Raji (cell line): ENCODE data around the gene NEDD4L.

Experiments used
- POLR2A ChIP-seq: IDR thresholded peaks from 2 replicates; pipeline ENCODE4 v1.6.1; 2011; ENCODE audit warnings: low read depth, low read length, control low read depth; ENCODE audit not compliant: insufficient read depth

Gene NEDD4L

DNA sequence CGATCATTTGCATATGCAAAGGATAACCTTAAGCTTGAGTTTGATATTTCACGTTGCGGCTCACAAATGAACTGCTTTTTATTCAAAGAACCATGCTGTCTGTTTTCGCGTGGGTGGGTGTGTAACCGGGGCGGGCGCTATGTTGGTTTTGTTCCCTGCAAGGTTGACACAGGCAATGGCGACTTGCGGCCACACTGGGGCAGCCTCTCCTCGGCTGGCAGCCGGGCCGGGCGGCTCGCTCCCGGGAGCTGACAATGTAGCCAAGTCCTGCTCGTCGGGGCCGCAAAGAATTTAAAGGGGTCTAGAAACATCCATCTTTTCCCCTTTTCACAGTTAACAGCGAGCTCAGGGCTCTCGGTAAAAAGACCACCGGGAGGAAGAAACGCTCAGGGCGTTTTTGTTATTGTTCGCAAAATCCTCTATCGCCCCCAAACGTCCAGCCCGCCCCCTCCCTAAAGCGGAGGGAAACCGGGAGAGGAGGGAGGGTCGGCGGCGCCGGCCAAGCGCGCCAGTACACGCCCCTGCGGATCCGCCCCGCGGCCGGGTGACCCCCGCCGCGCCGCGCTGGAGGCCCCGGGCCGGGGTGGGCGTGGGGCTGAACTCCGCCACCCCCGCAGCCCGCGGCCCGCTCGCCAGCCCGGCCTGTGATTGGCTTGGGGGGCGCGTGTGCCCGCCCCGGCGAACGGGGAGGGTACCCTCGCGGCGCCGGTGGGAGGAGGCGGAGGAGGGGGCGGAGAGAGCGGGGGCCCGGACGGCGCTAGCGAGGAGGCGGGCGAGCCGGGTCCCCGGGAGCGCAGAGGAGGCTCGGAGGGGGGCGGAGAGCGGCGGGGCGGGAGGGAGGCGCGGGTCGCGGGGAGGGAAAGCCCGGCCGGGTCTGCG is at the start of gene NEDD4L:
TSS of gene NEDD4L (plus strand) at position 736 of the 879 bp plus-strand sequence. CDS start 435 bp downstream, outside the sequence.
- TF ChIP-seq POLR2A: no peak

DNA sequence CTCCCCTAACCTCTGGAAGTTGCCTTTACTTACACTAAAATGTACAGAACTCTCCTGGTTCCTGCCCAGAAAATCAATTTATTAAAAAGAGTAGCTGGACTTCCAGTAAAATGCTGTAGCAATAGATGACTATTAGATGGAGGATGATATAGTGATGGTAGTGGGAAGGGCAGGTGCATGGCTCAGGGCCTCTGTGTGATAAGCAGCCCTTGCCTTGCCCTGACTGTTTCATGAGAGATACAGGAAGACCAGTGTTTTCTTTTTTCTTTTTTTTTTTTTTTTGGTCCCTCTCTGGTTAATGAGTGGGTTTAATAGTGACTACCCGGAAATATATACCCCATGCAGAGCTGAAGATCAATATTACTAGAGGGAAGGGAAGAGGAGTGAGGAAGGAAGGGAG is 48.7 kb upstream of the NEDD4L start:
- no peak for TF ChIP-seq POLR2A

DNA sequence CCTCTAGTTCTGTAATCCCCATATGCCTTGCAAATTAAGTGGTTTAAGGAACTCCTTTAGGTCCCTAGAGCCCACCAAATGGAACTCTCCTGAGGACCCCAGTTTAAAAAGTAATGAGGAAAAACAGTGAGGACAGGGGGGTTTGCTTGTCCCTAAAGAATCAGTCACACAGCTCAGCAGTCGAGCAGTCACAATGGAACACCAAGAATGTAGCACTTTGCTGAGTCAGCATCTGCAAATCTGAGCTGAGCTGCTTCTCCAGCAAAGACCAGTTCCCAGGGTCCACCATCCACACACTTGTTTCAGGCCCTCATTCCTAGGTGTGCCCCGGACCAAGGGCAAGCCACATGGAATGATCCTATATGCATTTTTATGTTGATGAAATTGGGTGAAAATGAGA is 46.2 kb upstream of the NEDD4L start:
- no peak for TF ChIP-seq POLR2A

DNA sequence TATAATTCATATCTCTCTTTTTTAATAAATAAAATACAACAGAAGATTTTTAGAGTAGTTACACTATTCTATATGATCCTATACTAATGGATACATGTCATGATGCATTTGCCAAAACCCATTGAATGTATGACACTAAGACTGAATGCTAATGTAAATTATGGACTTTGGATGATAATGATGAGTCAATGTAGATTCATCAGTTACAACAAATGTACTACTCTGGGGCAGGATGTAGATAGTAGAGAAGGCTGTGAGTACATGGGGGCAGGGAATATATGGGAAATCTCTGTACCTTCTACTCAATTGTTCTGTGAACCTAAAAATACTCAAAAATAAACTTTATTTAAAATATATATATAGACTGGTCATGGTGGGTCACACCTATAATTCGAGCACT is 45.6 kb upstream of the NEDD4L start:
- no peak for TF ChIP-seq POLR2A

DNA sequence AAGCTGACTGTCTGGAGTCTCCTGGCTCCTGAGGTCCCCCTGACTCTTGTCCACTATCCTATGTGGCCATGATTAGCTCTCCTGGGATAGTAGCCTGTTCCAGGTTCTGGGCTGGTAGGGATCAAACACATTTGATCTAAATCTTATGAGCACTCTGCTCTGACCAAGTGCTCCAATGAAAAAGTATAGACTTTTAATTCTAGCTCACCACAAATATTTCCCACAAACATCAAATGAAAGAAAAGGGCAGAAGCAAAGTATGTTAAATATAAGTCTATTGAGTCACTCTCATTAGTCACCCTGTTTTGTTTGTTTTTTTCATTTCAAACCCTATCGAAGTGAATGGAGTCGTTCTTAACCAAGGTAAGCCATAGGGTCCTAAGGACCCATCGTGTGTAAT is 39.7 kb upstream of the NEDD4L start:
- TF ChIP-seq POLR2A: no peak

DNA sequence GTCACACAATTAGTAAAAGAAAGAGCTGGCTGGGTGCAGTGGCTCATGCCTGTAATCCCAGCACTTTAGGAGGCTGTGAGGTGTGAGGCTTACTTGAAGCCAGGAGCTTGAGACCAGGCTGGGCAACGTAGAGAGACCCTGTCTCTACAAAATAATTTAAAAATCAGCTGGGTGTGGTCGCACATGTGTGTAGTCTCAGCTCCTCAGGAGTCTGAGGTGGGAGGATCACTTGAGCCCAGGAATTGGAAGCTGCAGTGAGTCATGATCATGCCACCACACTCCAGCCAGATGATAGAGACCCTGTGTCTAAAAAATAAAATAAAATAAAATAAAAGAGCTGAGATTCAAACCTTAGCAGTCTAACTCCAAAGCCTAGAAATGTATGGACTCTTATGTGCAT is 39.0 kb upstream of the NEDD4L start:
- TF ChIP-seq POLR2A: no peak

DNA sequence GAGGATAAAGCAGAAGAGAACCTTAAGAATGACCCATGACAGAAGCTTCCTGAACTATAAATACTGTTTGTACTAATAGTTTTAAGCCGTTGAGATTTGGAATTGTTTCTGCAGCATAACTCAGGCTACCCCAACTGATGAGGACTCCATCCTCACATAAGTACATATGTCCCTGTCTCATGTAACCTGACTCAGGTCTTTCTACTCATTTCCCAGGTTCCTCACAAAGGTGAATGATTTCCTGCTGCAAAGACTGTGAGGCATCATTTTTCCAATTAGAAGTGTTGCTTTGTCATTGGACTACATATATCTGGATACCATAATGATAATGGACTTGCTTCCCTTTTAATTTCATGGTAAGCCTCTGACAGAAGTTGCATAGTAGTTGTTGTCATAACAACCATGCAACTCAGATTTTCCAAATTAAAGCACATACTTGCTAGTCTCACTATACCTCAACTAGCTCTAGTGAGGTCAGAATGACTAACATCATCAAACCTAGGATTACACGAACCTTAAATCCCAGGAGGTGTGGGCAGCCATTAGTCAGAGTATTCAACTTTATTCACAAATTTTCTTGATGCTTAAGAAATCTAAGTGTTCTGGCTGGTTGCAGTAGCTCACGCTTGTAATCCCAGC is 38.0 kb upstream of the NEDD4L start:
- TF ChIP-seq POLR2A: no peak

DNA sequence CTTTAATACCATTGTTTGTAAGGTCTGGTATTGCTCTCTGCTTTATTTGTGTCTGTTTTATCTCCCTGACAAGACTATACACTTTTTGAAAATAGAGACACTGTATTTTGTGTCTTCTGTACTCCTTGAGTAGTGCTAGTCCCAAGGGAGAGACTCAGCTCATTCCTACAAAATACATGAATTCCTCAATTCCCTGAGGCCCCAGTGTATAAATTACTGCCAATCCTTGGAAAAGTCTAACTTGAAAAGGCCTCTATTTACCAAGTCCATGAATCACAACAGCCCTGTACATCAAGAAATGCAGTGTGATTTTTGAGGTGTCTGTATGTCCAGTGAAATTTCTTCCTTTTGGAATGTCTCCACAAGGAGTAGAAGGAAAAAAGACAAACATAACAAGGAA is 34.9 kb upstream of the NEDD4L start:
- no peak for TF ChIP-seq POLR2A

DNA sequence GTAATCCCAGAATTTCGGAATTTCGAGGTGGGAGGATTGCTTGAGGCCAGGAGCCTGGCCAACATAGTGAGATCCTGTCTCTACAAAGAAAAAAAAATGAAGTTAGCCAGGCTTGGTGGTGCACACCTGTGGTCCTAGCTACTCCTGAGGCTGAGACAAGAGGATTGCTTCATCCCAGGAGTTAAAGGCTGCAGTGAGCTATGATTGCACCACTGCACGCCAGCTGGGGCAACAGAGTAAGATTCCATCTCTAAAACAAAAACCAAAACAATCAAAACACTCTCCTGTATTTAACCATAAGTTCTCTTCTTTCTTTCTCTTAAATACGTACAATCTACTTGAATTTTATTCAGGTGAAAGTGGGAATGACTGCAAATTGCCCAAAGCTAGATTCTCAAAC is 33.8 kb upstream of the NEDD4L start:
- TF ChIP-seq POLR2A: no peak

DNA sequence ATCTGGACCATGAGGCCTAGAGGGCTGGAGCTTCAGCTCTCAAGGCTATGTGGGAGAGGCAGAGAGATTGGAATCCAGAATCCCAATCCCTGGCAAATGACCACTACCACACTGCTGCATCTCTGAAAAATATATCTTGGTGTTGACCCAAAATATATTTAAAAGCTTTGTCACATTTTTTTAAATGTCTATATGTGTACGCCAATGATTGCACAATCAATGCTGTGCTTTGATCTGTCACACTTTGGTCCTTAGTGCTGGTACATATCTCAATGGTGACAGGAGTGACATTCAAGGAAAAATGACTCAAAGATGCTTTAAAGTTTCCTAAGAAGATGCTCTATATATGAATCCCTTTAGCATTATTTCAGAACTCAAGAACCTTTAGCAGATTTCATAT is 31.7 kb upstream of the NEDD4L start:
- no peak for TF ChIP-seq POLR2A

DNA sequence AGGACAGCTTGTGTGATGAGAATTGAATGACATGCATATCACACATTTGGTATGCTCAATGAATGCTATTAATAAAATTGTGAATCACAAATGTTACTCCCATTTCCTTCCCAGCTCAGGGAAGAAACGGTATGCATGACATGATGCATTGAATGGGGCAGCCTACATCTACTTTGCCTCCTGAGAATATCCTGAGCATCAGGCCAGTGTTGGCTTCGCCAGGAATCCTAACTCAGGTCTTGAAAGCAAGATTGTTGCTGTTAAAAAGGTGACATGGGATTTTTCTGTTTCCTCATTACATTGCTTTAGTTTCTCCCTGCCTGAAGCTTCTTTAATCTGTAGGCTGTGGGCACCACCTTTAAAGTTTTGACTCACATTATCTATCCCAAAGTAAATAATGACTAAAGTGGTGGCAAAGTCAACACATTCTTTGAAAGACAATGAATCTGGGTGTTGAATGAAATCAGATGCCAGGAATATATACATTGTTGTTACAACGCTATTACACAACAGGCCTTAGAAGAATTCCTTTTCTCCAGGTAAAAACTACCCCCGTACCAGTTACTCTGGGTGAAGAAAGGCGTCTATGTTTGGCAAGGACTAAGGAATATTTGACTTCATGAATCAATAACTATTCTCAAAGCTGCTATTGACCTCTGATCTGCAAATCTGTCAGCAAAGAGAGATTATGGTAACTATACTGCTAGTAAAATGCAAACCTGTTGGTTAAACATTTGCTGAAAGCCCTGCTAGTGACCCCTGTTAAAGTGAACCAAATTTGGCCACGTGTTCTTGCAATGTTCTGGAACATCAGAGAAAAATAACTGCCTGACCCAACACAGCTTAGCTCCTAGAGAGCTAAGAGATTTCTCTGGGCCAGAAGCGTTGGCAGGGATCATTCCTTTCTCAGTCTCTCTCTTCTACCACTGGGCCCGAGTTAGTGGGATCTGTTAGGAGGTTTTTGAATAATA is 30.5 kb upstream of the NEDD4L start:
- TF ChIP-seq POLR2A: no peak

DNA sequence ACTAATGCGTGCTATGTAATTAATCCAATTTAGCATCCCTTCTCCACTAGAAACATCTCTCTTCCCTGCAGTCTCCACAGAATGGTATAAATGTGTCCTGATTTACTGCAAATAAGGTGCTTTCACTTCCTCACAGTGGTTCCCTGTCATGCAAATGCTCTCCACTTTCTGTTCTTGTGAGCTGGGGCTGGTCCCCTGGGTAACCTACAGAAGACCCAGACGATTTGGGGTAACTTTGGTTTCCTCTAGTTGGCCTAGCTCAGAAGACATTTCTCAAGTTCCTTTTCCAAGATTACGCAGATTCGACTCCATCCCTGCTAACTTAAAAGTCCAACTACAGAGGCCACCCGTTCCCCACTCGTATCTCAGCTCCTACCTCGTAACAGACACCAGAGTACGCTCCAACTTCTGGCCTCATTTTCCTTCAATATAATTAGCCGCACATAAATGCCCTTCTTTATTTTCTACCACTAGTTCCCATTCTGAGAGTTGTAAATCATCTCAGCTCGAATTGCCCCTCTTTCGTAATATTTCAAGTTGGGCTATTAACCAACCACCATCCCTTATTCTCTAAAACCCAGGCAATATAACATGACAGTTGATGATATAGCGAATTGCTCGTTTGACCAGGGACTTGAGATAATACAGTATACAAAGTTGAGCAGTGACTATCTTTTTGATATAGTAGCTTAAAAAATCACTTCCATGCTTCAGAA is 28.8 kb upstream of the NEDD4L start:
- TF ChIP-seq POLR2A: no peak

DNA sequence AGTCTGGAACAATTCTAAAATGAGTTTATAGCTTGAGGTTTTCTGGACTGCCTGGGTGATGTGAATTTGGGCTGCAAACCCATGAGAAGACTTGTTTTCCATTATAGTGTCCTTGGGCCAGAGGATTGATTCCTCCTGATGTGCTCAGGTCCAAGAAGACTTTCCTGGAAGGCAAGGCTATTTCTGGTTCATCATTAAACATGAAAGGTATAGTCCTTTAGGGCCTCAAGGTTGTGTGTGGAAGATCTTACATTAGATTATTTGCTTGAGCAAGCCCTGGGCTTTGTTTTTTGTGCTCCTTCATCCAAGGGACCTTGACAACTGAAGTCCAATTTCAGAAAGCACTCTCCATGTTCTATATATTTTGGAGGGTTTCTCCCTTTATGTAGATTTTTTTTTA is 26.8 kb upstream of the NEDD4L start:
- no peak for TF ChIP-seq POLR2A

DNA sequence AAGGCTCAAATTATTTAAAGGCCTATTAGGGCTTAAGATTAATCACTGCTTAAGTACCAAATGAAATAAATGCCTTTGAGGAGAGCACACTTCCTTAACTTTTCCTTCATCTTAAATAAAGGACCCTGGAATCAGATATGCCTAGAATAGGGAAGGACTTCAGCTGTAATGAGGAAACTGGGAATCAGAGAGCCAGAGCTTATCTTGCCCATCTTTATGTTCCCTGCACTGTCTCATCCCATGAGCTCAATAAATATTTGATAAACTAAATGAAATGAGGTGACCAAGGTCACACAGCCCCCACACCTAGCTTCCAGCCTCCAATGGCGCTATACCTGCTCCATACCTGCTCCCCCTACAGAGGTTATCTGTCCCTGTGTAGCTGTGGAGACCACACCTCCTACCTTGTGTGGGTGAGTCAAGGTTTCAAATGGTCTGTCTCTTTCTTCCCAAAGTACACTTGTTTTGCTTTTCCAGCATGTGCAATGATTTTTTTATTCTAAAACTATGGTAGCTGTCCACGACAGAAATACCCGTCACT is 23.4 kb upstream of the NEDD4L start:
- TF ChIP-seq POLR2A: no peak
